GM21717 (cell line): ENCODE results near the gene PASK.
"Not testable (repeated sequence)": the region's sequence is repeated elsewhere in the genome, so short reads cannot be mapped to it uniquely, and the experiment has no call there.

Experiments used
- ATAC-seq: cut with Tn5 transposase; IDR thresholded peaks from one replicate; pipeline ENCODE4 v1.9.1; 2021; ENCODE audit warnings: mild to moderate bottlenecking, moderate library complexity; ENCODE audit not compliant: unreplicated experiment

PASK gene

DNA sequence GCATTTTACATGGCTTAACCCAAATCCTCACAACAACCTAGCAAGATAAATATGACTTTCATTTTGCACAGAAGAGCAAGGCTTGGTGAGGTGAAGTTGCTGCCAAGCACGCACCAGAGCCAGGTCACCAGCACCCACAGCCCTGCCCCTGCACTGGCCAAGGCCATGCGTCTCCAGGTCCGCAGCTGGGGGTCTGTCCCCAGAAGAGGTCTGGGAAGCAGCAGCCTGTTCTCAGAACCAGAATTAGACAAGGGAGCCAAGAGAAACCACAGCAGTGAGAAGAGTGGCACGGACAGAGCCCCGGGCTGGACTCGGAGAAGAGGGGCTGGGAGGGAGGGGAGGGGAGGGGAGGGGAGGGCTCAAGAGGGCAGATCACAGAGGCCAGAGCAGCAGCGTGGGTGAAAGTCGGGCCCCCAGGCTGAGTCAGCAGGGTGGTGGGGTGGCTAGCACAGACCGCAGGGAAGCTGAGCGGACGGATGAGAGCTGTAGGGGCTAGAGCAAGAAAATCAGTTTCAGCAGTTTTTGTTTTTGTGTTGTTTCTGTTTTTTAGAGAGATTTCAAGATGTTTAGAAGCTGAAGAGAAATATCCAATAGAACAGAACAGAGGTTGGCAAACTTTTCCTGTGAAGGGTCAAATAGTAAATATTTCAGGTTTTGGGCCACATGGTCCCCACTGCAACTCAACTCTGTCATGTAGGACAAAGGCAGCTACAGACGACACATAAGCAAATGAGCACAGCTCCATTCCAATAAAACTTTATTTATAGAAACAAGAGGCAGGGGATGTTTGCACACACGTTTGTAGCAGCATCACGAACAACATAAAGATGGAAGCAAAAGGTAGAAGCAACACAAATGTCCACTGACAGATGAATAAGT, 39.8 kb downstream of the PASK start:
- no peak for ATAC-seq

- no peak for ATAC-seq
Observed at GRCh38 chr2:241108271-241109209, 40.7 kb downstream of the PASK start.

DNA sequence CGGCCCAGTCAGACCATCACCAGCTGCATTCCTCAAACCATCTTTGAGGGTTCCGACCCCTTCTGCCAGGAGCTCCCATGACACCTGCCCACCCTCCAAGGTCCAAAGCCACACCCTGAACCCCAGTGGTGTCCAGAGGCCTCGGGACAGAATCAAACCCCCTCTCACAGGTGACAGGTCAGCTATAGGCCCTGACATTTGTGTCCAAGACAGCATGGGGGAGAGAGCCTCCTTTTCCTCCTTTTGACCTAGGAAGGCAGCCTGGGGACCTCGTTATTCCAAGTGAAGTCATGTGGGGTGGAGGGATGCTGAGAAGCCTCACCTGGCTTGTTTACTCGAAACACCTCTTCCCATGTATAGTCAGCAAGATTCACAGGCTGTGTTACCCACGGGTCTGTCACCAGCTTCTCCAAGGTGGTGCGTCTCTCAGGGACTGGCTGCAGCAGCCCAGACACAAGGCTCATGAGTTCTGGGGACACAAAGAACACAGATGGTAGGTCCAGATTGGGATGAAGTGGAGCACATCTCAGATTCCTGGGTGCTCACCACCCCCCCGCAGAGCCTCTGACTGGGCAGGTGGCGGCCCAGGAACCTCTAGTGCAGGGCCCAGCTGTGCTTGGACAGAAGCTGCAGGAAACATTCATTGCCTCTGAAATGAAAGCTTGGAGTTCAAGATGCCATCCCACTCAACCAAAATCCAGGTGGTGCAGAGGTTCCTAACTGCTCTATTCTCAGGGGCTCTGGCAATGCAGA, 42.1 kb downstream of the PASK start:
- ATAC-seq: no peak

- no peak for ATAC-seq
Observed at GRCh38 chr2:241105641-241106040, 43.6 kb downstream of the PASK start.

DNA sequence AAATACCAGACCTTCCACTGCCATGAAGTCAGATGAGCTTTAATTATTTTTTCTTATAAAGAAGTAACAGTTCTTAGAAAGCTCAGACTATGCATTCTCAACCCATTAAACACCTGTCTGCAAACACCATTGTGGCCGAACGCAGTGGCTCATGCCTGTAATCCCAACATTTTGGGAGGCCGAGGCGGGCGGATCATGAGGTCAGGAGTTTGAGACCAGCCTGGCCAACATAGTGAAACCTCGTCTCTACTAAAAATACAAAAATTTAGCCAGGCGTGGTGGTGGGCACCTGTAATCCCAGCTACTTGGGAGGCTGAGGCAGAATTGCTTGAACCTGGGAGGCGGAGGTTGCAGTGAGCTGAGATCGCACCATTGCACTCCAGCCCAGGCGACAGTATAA, 44.7 kb downstream of the PASK start:
- not testable (repeated sequence) for ATAC-seq

GRCh38 chr2:241103176-241103595, 46.1 kb downstream of the PASK start:
- ATAC-seq: no peak

DNA sequence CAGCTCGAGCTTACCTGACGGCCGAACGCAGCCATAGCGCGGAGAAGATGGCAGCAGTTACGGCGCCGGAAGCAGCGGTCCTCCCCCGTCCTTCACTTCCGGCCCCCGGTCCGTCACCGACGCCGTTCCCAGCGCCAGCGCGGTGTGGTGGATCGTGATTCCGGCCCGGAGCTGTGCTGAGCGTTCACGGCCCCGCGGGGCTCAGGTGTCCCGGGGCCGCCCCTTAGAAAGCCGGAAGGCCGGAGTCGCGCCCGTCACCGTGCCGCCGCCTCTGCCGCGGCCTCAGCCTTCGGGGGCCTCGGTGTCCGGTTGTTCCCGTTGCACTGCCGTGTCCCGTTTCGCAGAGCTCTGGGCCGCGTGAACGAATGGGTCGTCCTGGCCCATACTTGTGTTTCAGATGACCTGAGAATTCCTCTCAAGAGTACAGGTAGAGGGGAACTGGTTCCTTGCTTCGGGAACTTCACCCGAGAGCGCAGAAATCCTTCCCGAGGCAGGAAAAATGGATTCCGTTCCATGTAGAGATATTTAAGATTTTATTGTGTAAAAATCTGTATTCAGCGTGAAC, 47.0 kb downstream of the PASK start, which contains the start of gene MTERF4:
Gene MTERF4 (minus strand): TSS at position 49 of the 565 bp plus-strand sequence. CDS start 14 bp downstream, at position 35.
- peak; percentile 83 for ATAC-seq

GRCh38 chr2:241099246-241099645, 50.0 kb downstream of the PASK start:
- no peak for ATAC-seq

GRCh38 chr2:241096979-241097378, 52.3 kb downstream of the PASK start:
- ATAC-seq: peak; percentile 46

DNA sequence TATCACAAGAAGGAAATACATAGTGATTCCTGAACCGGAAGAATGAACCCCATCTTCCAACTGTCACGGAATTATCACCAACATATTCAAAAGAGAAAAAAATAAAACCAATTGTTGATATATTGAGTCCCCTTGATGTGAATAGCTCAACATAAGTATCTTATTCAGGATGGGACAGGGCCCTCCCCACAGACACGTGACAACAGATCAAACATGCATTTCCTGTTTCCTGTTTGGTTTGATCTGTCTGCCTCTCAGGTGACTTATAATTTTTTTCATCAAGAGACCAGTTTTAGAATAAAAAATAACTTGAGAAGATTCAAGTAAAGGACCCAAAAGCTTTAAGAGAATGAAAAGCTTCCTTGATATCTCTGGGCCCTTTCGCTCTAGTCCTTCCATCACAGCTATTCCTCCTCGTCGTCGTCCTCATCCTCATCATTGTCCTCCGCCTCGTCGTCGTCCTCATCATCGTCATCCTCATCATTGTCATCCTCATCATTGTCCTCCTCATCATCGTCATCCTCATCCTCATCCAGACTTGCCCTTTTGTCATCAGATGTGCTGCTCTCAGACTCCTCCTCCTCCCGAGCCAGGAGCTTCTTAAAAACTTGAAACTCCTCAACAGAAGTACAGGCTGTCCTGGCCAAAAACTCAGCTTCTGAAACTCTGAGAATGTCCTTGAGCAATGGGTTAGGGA, 53.5 kb downstream of the PASK start:
- ATAC-seq: no peak

DNA sequence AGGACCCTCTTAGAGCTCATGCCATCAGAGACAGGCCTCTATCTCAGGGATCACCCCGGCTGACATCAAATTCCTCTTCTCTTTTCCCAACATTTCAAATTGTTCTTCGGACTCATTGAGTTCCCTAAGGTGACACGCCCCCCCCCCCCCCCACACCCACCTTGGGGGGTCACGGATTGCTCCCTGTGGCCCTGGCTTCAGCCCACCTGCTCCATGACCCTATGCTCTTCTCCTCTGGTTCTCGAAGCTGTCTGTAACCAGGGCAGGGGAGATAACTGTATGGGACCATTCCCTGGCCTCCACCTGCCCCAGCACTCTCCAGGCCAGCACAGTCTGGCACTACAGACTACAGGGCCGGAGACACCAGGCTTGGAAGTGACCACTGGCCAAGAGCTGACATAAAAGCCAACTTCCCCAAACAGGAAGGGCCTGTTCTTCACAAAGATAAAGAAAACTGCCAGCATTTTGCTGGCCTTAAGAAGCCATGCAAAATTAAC, 54.3 kb downstream of the PASK start:
- ATAC-seq: no peak

DNA sequence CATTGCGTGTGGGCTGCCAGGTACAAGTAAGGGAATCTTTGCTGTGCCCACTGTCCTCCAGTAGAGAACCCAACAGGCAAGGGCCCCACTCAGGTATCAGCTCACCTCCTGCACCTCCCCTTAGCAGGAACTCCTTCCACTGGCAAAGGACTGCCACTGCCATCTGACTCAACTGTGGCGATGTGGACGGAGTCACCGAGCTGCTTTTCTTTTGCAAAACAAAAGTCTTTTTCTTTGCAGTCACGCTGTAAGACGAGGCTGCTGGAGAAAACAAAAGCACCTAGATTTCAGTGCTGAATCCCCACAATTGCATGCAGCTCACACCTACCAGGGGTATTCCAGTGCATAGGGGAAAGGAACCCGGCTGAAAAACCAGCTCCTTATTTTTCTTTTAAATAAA, 55.1 kb downstream of the PASK start:
- ATAC-seq: no peak

DNA sequence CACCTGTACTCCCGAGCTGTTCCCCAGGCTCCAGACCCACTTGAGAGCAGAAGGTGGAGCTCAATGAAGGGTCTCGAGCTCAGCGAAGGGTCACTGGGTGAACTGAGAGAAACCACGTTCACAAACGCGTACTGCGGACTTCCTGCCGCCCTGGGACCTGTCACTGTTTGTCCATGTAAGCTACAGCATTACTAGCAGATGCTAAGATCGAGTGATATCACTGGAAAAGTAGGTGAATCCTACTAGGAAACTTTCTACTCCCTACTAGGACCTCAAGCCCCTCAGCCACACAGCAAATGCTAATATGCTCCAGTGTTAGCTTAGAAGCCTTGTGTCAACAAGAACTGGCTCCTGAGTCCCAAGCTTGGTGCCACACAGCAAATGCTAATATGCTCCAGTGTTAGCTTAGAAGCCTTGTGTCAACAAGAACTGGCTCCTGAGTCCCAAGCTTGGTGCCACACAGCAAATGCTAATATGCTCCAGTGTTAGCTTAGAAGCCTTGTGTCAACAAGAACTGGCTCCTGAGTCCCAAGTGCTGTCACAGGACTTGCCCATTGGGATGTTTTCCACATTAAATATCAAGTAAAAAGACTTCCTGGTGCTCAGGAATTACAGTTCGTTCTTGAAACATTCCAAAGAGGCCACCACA, 56.0 kb downstream of the PASK start:
- ATAC-seq: not testable (repeated sequence)

DNA sequence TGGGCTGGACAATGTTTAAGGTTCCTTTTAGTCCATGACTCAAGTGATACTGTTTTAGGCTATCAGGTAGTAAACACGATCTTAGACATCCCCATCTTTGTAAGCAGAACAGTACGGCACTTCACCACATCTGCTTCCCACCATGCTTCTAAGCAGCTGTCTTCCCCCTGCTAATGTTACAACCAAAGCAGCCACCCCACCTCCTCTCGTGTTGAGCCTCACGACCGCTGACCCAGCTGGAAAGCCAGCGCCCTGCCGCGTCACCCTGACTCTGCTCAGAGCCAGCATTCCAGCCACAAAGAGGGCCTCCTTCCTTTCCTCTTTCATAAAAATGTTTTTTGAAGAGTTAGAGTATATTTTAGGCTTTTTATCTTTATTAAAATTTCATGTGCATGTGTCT, 56.6 kb downstream of the PASK start:
- ATAC-seq: no peak

DNA sequence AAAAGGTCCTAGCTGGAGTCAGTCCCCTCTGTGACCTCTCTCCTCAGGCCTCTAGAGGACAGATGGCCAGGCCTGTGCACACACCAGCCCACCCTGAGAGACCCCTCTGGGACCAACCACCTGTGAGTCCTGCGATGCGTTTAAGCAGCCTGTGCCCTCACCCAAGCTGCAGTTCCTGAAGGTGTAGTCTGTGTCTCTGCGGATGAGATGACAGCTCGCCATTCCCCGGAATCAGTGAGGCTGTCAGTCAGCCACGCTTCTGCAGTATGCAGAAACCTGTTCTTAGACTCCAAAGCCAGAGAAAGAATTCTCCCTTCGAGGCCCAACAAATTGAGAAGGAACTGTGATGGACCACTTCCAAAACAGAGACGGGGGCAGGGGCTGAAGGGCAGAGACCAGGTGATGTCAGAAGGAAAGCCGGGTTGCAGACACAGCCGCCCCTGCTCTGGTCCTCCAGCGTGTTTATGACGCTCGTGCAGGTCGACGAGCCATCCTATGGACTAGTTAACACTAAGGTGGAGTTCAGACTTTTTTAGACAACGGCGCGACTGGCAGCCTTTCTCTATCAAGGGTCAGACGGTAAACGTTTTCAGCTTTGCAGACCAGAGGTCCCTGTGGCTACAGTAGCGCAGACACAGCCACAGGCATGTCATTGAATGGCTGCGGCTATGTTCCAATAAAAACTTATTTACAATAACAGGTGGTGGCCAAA, 57.4 kb downstream of the PASK start:
- ATAC-seq: no peak

GRCh38 chr2:241091201-241091600, 58.1 kb downstream of the PASK start:
- no peak for ATAC-seq

GRCh38 chr2:241088791-241089732, 60.2 kb downstream of the PASK start:
- no peak for ATAC-seq
